ENCODE data around the gene ZDHHC13. TPM values are rescaled to one million over a fixed set of nuclear protein-coding genes. Genes with fewer than 3 reads are reported as not detected.

The ZDHHC13 gene
- total and polyA plus RNA-seq, 9 of the 15 experiments (the other 6 are each of a cell fraction or from before 2014, with no cell fraction given) = 4.7 to 18.6 (median 10.0) TPM

DNA sequence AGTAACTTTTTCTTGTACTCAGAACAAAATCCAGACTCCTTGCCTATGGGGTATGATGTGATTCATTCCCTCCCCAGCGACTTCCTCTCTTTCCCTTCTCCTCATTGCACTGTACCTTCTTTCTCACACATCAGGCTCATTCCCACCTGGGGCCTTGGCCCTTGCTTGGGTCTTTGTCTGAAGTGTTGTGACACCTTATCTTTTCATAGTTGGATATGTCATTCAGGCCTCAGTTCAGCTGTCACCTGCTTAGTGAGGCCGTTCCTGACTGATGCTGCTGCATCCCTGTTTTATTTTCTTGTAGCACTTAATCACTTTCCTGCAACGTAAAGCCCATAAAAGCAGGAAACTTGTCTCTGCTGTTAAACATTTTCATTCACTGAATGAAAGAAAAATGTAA is 39.9 kb downstream of the ZDHHC13 start (continued):
- TF ChIP-seq, protein P1, sequence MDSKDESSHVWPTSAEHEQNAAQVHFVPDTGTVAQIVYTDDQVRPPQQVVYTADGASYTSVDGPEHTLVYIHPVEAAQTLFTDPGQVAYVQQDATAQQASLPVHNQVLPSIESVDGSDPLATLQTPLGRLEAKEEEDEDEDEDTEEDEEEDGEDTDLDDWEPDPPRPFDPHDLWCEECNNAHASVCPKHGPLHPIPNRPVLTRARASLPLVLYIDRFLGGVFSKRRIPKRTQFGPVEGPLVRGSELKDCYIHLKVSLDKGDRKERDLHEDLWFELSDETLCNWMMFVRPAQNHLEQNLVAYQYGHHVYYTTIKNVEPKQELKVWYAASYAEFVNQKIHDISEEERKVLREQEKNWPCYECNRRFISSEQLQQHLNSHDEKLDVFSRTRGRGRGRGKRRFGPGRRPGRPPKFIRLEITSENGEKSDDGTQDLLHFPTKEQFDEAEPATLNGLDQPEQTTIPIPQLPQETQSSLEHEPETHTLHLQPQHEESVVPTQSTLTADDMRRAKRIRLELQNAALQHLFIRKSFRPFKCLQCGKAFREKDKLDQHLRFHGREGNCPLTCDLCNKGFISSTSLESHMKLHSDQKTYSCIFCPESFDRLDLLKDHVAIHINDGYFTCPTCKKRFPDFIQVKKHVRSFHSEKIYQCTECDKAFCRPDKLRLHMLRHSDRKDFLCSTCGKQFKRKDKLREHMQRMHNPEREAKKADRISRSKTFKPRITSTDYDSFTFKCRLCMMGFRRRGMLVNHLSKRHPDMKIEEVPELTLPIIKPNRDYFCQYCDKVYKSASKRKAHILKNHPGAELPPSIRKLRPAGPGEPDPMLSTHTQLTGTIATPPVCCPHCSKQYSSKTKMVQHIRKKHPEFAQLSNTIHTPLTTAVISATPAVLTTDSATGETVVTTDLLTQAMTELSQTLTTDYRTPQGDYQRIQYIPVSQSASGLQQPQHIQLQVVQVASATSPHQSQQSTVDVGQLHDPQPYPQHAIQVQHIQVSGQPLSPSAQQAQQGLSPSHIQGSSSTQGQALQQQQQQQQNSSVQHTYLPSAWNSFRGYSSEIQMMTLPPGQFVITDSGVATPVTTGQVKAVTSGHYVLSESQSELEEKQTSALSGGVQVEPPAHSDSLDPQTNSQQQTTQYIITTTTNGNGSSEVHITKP (IDR thresholded peaks at IDR 0.05; ENCODE audit: partially characterized antibody) = no peak
- TF ChIP-seq TCF7 (IDR thresholded peaks at IDR 0.05; ENCODE audit: borderline replicate concordance) (no peak), ZNF449 (CRISPR knock-in tag; IDR thresholded peaks at IDR 0.05) (no peak), NFIC (IDR thresholded peaks at IDR 0.05) (no peak), CBX2 (IDR thresholded peaks at IDR 0.05; ENCODE audit: insufficient read depth, low read length, poor library complexity, severe bottlenecking) (no peak), RFX7 (CRISPR knock-in tag; IDR thresholded peaks at IDR 0.05) (no peak), TRIM28 (IDR thresholded peaks at IDR 0.05) (no peak)
- TF ChIP-seq, protein P2, sequence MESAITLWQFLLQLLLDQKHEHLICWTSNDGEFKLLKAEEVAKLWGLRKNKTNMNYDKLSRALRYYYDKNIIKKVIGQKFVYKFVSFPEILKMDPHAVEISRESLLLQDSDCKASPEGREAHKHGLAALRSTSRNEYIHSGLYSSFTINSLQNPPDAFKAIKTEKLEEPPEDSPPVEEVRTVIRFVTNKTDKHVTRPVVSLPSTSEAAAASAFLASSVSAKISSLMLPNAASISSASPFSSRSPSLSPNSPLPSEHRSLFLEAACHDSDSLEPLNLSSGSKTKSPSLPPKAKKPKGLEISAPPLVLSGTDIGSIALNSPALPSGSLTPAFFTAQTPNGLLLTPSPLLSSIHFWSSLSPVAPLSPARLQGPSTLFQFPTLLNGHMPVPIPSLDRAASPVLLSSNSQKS (CRISPR knock-in tag; IDR thresholded peaks at IDR 0.05) = no peak
- TF ChIP-seq, protein P3, sequence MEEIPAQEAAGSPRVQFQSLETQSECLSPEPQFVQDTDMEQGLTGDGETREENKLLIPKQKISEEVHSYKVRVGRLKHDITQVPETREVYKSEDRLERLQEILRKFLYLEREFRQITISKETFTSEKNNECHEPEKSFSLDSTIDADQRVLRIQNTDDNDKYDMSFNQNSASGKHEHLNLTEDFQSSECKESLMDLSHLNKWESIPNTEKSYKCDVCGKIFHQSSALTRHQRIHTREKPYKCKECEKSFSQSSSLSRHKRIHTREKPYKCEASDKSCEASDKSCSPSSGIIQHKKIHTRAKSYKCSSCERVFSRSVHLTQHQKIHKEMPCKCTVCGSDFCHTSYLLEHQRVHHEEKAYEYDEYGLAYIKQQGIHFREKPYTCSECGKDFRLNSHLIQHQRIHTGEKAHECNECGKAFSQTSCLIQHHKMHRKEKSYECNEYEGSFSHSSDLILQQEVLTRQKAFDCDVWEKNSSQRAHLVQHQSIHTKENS (CRISPR knock-in tag; IDR thresholded peaks at IDR 0.05) = no peak

Data from K562 (cell line).